Neural crest cell (in vitro differentiated cells): Measurements from ENCODE around the gene SNX25. TPM values are rescaled to one million over a fixed set of nuclear protein-coding genes. Genes with fewer than 3 reads are reported as not detected.

ENCODE experiments used
- DNase-seq: peaks from one replicate; pipeline ENCODE4 v3.0.0; 2021; ENCODE audit warnings: low read depth, mixed read lengths, low spot score
- H3K27ac Mint-ChIP-seq: one replicate; pipeline ENCODE4 v1.8.0; 2021; ENCODE audit warnings: mild to moderate bottlenecking, mixed read lengths; ENCODE audit not compliant: unreplicated experiment
- H3K27me3 Mint-ChIP-seq: 2 replicates; pipeline ENCODE4 v1.8.0; 2021; ENCODE audit warnings: low read depth, mild to moderate bottlenecking, mixed read lengths
- H3K36me3 Mint-ChIP-seq: 2 replicates; pipeline ENCODE4 v1.8.0; 2021; ENCODE audit warnings: low read depth, mild to moderate bottlenecking, mixed read lengths
- H3K4me1 Mint-ChIP-seq: 2 replicates; pipeline ENCODE4 v1.8.0; 2021; ENCODE audit warnings: mixed read lengths
- H3K4me3 Mint-ChIP-seq: one replicate; pipeline ENCODE4 v1.8.0; 2021; ENCODE audit warnings: mild to moderate bottlenecking, mixed read lengths
- H3K9me3 Mint-ChIP-seq: 2 replicates; pipeline ENCODE4 v1.8.0; 2021; ENCODE audit warnings: mixed read lengths
- total RNA-seq: library from RNA; stranded (reverse); gene quantifications from 2 replicates; pipeline ENCODE4 v1.2.1, GENCODE V29; 2021
- TF ChIP-seq, protein P1 (sequence below): fragments of 200-600 bp; sonication (generic); conservative IDR thresholded peaks from 2 replicates; pipeline ENCODE4 v1.5.0; 2021; ENCODE audit warnings: antibody characterized with exemption, mild to moderate bottlenecking

Gene SNX25
- total RNA-seq, 1 donor from 2014 or later = 9.7 TPM

- Mint-ChIP-seq H3K27me3 (no peaks in the 10 kb centered on the region), H3K36me3 (peaks cover 26% of the 10 kb centered on the region), H3K27ac (peak overlapping the region; percentile 9), H3K9me3 (no peaks in the 10 kb centered on the region), H3K4me1 (no peaks in the 10 kb centered on the region), H3K4me3 (no peak overlapping the region)
- TF ChIP-seq, protein P1, sequence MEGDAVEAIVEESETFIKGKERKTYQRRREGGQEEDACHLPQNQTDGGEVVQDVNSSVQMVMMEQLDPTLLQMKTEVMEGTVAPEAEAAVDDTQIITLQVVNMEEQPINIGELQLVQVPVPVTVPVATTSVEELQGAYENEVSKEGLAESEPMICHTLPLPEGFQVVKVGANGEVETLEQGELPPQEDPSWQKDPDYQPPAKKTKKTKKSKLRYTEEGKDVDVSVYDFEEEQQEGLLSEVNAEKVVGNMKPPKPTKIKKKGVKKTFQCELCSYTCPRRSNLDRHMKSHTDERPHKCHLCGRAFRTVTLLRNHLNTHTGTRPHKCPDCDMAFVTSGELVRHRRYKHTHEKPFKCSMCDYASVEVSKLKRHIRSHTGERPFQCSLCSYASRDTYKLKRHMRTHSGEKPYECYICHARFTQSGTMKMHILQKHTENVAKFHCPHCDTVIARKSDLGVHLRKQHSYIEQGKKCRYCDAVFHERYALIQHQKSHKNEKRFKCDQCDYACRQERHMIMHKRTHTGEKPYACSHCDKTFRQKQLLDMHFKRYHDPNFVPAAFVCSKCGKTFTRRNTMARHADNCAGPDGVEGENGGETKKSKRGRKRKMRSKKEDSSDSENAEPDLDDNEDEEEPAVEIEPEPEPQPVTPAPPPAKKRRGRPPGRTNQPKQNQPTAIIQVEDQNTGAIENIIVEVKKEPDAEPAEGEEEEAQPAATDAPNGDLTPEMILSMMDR = no peak
- no peak for DNase-seq
These were observed 143.3 kb downstream of the SNX25 start for GRCh38 chr4:185352741-185353140.

DNA sequence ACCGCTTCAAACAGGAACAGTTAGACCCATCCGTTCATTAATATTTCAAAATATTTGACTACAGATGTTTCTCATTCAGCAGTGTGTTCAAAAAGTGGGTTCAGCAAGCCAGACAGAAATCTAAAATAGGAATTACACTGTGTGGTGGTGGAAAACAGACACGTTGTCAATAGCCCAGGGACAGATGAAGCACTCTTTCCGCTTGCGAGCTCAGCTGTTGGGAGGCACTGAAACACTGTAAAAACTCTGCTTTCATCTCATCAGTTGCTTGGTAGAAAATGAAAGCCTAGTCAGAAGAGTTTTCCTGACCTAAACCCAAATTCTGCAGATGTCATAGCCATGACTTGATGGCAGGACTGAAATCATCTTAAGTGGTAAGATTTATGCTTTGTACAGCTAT lies 147.8 kb downstream of the SNX25 start:
- H3K27me3 Mint-ChIP-seq = no peaks in the 10 kb centered on the region
- H3K9me3 Mint-ChIP-seq = no peaks in the 10 kb centered on the region
- peak overlapping the region; percentile 21 for H3K27ac Mint-ChIP-seq
- H3K4me3 Mint-ChIP-seq = no peak overlapping the region
- no peaks in the 10 kb centered on the region for H3K4me1 Mint-ChIP-seq
- TF ChIP-seq, protein P1 = no peak
- H3K36me3 Mint-ChIP-seq = peaks cover 8% of the 10 kb centered on the region
- DNase-seq = no peak

DNA sequence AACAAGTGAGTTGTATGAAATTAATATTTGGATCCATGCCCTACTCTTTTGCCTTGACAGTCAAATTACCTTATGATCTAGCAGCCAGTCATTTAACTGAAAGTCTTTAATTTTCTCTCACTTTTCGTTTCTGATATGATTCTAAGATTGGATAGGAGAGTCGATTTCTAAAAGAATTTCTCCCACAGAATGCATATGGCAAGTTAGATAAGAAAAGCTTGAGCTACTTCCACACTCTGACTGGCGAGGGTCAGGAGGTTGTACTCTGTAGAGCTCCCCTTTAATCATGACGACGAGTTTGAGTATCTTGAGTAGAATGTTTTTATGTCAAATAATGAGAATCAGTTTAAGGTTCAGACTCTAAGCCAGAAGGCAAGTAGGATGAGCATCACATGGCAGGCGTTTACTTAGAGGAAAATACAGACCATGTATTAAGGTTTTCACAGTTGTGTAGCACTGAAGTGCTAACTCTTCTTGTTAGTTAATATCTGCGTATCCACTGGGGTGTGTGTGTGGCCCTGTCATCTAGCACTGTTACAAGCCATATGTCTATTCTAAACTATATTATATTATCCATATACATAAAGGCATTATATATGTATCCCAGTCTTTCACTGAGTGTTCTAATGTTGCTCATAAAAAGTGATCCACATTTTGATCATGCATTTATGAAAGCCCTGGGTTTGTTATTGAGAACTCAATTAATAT lies 148.5 kb downstream of the SNX25 start:
- TF ChIP-seq, protein P1 = no peak
- Mint-ChIP-seq H3K4me3 (no peak overlapping the region), H3K27ac (no peak overlapping the region), H3K9me3 (no peaks in the 10 kb centered on the region), H3K27me3 (no peaks in the 10 kb centered on the region), H3K4me1 (no peaks in the 10 kb centered on the region), H3K36me3 (peaks cover 8% of the 10 kb centered on the region)
- no peak for DNase-seq

GRCh38 chr4:185358514-185358913 lies 149.1 kb downstream of the SNX25 start:
- Mint-ChIP-seq H3K4me1 (no peaks in the 10 kb centered on the region), H3K9me3 (no peaks in the 10 kb centered on the region), H3K27me3 (no peaks in the 10 kb centered on the region), H3K36me3 (peaks cover 8% of the 10 kb centered on the region), H3K27ac (no peak overlapping the region), H3K4me3 (no peak overlapping the region)
- no peak for DNase-seq
- TF ChIP-seq, protein P1 = no peak

GRCh38 chr4:185358959-185359358 lies 149.6 kb downstream of the SNX25 start:
- DNase-seq = no peak
- TF ChIP-seq, protein P1 = no peak
- Mint-ChIP-seq H3K36me3 (peaks cover 8% of the 10 kb centered on the region), H3K4me3 (no peak overlapping the region), H3K4me1 (no peaks in the 10 kb centered on the region), H3K9me3 (no peaks in the 10 kb centered on the region), H3K27ac (no peak overlapping the region), H3K27me3 (no peaks in the 10 kb centered on the region)
